ENCODE data around the gene RFC1.
"Not testable (repeated sequence)": the region's sequence is repeated elsewhere in the genome, so short reads cannot be mapped to it uniquely, and the experiment has no call there.

RFC1 gene

GRCh38 chr4:39365830-39366771 lies at the start of gene RFC1:
Gene RFC1 (minus strand): TSS chr4:39366362. CDS start chr4:39366241, 121 bp downstream.
- DNase-seq (ENCODE audit: insufficient read length, low spot score) = peak; percentile 67
- peak; percentile 75 for FAIRE-seq
- TF ChIP-seq POLR2A (IDR thresholded peaks at IDR 0.05; ENCODE audit: low read depth, low read length) = peak; percentile 66

GRCh38 chr4:39415678-39416283 lies 49.6 kb upstream of the RFC1 start:
- no peak for DNase-seq (ENCODE audit: insufficient read length, low spot score)
- FAIRE-seq = no peak
- TF ChIP-seq POLR2A (IDR thresholded peaks at IDR 0.05; ENCODE audit: low read depth, low read length) = no peak

- not testable (repeated sequence) for DNase-seq (ENCODE audit: insufficient read length, low spot score); FAIRE-seq
Observed at GRCh38 chr4:39411561-39411960, 45.4 kb upstream of the RFC1 start.

- DNase-seq (ENCODE audit: insufficient read length, low spot score) (no peak), FAIRE-seq (no peak)
- TF ChIP-seq POLR2A (IDR thresholded peaks at IDR 0.05; ENCODE audit: low read depth, low read length) = no peak
Observed at GRCh38 chr4:39410415-39410814, 44.3 kb upstream of the RFC1 start.

GRCh38 chr4:39407584-39407885 lies 41.4 kb upstream of the RFC1 start:
- FAIRE-seq (no peak), DNase-seq (ENCODE audit: insufficient read length, low spot score) (no peak)
- TF ChIP-seq POLR2A (IDR thresholded peaks at IDR 0.05; ENCODE audit: low read depth, low read length) = no peak

GRCh38 chr4:39406763-39407583 lies 40.8 kb upstream of the RFC1 start, which contains the start of gene KLB:
Gene KLB (plus strand): TSS chr4:39406930. CDS start chr4:39406950, 20 bp downstream.
- TF ChIP-seq POLR2A (IDR thresholded peaks at IDR 0.05; ENCODE audit: low read depth, low read length) = no peak
- FAIRE-seq (no peak), DNase-seq (ENCODE audit: insufficient read length, low spot score) (no peak)

GRCh38 chr4:39401640-39402039 lies 35.5 kb upstream of the RFC1 start:
- not testable (repeated sequence) for FAIRE-seq; DNase-seq (ENCODE audit: insufficient read length, low spot score)

GRCh38 chr4:39394706-39395105 lies 28.5 kb upstream of the RFC1 start:
- no peak for TF ChIP-seq POLR2A (IDR thresholded peaks at IDR 0.05; ENCODE audit: low read depth, low read length)
- DNase-seq (ENCODE audit: insufficient read length, low spot score) (no peak), FAIRE-seq (no peak)

GRCh38 chr4:39390603-39391002 lies 24.4 kb upstream of the RFC1 start:
- FAIRE-seq (no peak), DNase-seq (ENCODE audit: insufficient read length, low spot score) (no peak)
- TF ChIP-seq POLR2A (IDR thresholded peaks at IDR 0.05; ENCODE audit: low read depth, low read length) = no peak

GRCh38 chr4:39384563-39384962 lies 18.4 kb upstream of the RFC1 start:
- no peak for TF ChIP-seq POLR2A (IDR thresholded peaks at IDR 0.05; ENCODE audit: low read depth, low read length)
- no peak for DNase-seq (ENCODE audit: insufficient read length, low spot score)

GRCh38 chr4:39383690-39384089 lies 17.5 kb upstream of the RFC1 start:
- FAIRE-seq = no peak
- no peak for TF ChIP-seq POLR2A (IDR thresholded peaks at IDR 0.05; ENCODE audit: low read depth, low read length)
- DNase-seq (ENCODE audit: insufficient read length, low spot score) = no peak

More at GRCh38 chr4:39384563-39384962, 18.4 kb upstream of the RFC1 start:
- no peak for FAIRE-seq

- TF ChIP-seq POLR2A (IDR thresholded peaks at IDR 0.05; ENCODE audit: low read depth, low read length) = no peak
- FAIRE-seq = no peak
- no peak for DNase-seq (ENCODE audit: insufficient read length, low spot score)
Observed at GRCh38 chr4:39375478-39375877, 9.3 kb upstream of the RFC1 start.

GRCh38 chr4:39371209-39371608 lies 5.0 kb upstream of the RFC1 start:
- DNase-seq (ENCODE audit: insufficient read length, low spot score); FAIRE-seq: not testable (repeated sequence)

GRCh38 chr4:39369301-39369700 lies 3.1 kb upstream of the RFC1 start:
- no peak for FAIRE-seq
- DNase-seq (ENCODE audit: insufficient read length, low spot score) = no peak
- TF ChIP-seq POLR2A (IDR thresholded peaks at IDR 0.05; ENCODE audit: low read depth, low read length) = no peak
